K562 (cell line): ENCODE results near the gene ADAM19. TPM values are rescaled to one million over a fixed set of nuclear protein-coding genes. Genes with fewer than 3 reads are reported as not detected.

Experiments
- ATAC-seq: fragments of 200-7000 bp; cut with Tn5 transposase; 3 replicates; pipeline ENCODE4 v1.9.1; 2020; ENCODE audit warnings: moderate library complexity
- BruUV-seq: library from RNA; stranded (reverse); fragments of 400-500 nt; replicated peaks from 2 replicates; lab custom pipeline; 2021; lab: Mats Ljungman, UMichigan
- CTCF ChIA-PET: fragments of 300-600 bp; formaldehyde crosslinking; extraction: SDS; loops from one replicate; lab custom pipeline; 2021; ENCODE audit warnings: low intra/inter-chr PET ratio; lab: Yijun Ruan, JAX
- POLR2A ChIA-PET: fragments of 300-600, 350-650 bp; sonication (Branson Sonifier 250); formaldehyde crosslinking; extraction: SDS; loops from one replicate; lab custom pipeline; 2021; ENCODE audit warnings: antibody characterized with exemption, inconsistent platforms; lab: Yijun Ruan, JAX
- DNase-seq, 4 experiments: peaks; one replicate each; pipeline versions ENCODE4 v3.0.0 to v3.0.0-alpha.2; 2011 to 2018; ENCODE audit warnings: low spot score in 3 of 4, mixed read lengths in 3 of 4; ENCODE audit errors: extremely low read depth in 1 of 4
- FAIRE-seq: peaks from 2 replicates; lab custom pipeline; 2011; peaks lifted over from hg19 to GRCh38; lab: Jason Lieb, UNC
- H2AFZ ChIP-seq: 2 replicates; pipeline ENCODE4 v1.6.0; 2011; ENCODE audit warnings: low read depth, low read length, control low read depth, inconsistent platforms
- H3K27ac ChIP-seq: fragments of 200-600 bp; 3 replicates; pipeline ENCODE4 v1.8.0; 2011; ENCODE audit warnings: low read depth, mild to moderate bottlenecking, control low read depth, inconsistent platforms, low read length, moderate library complexity, mixed read lengths; ENCODE audit errors: extremely low read depth
- H3K27me3 ChIP-seq, 2 experiments: fragments of 300-600 bp in 1 of 2; 2 replicates in 1 of 2; 3 replicates in 1 of 2; pipeline versions ENCODE4 v1.6.0 to v1.8.0; 2011; ENCODE audit warnings: inconsistent platforms in 2 of 2, low read length in 2 of 2, mild to moderate bottlenecking in 1 of 2, mixed read lengths in 1 of 2, moderate library complexity in 1 of 2; ENCODE audit not compliant: control insufficient read depth in 2 of 2, insufficient read depth in 2 of 2
- H3K36me3 ChIP-seq: fragments of 300-600 bp; 3 replicates; pipeline ENCODE4 v1.8.0; 2011; ENCODE audit warnings: mild to moderate bottlenecking, low read length, inconsistent platforms; ENCODE audit not compliant: control insufficient read depth, insufficient read depth
- H3K4me1 ChIP-seq, 2 experiments: fragments of 200-600 bp in 1 of 2; replicated peaks in 1 of 2; 2 replicates in 1 of 2; 3 replicates in 1 of 2; pipeline versions ENCODE4 v1.5.1 to v1.8.0; 2011; ENCODE audit warnings: inconsistent platforms in 2 of 2, low read length in 2 of 2, mild to moderate bottlenecking in 1 of 2, mixed read lengths in 1 of 2, moderate library complexity in 1 of 2; ENCODE audit not compliant: control insufficient read depth in 2 of 2, insufficient read depth in 2 of 2
- H3K4me2 ChIP-seq: 2 replicates; pipeline ENCODE4 v1.6.1; 2011; ENCODE audit warnings: low read length, control low read depth, inconsistent platforms, mixed read lengths; ENCODE audit not compliant: insufficient read depth
- H3K4me3 ChIP-seq: fragments of 200-600 bp; sonication (generic), shearing (Covaris generic); 2 replicates; pipeline ENCODE4 v1.5.1; 2016; ENCODE audit warnings: control low read depth, inconsistent platforms
- H3K79me2 ChIP-seq: fragments of 200-600 bp; 3 replicates; pipeline ENCODE4 v1.8.0; 2011; ENCODE audit warnings: low read length, inconsistent platforms; ENCODE audit not compliant: control insufficient read depth, insufficient read depth
- H3K9ac ChIP-seq, 2 experiments: 2 replicates each; pipeline versions ENCODE4 v1.6.0 to v1.6.1; 2011; ENCODE audit warnings: low read depth in 2 of 2, low read length in 2 of 2, control low read depth in 1 of 2, inconsistent platforms in 1 of 2, mild to moderate bottlenecking in 1 of 2, mixed read lengths in 1 of 2; ENCODE audit not compliant: insufficient read depth in 1 of 2
- H3K9me1 ChIP-seq: one replicate; pipeline ENCODE4 v1.6.0; 2011; ENCODE audit warnings: inconsistent platforms, mild to moderate bottlenecking, low read length, moderate library complexity; ENCODE audit not compliant: control insufficient read depth, insufficient read depth
- H3K9me3 ChIP-seq: replicated peaks from 2 replicates; pipeline ENCODE4 v1.5.1; 2011; ENCODE audit warnings: low read depth, low read length, inconsistent platforms; ENCODE audit not compliant: control insufficient read depth, insufficient read depth
- H4K20me1 ChIP-seq: replicated peaks from 2 replicates; pipeline ENCODE4 v1.6.1; 2011; ENCODE audit warnings: low read length, inconsistent platforms, mixed read lengths; ENCODE audit not compliant: control insufficient read depth, insufficient read depth
- BCOR ChIP-seq: fragments of 450-650 bp; IDR thresholded peaks from 2 replicates; pipeline ENCODE4 v1.6.1; 2016
- CBX1 ChIP-seq: sonication (generic); IDR thresholded peaks from 2 replicates; pipeline ENCODE4 v1.6.1; 2016; ENCODE audit warnings: antibody characterized with exemption, low read depth, mild to moderate bottlenecking
- DACH1 ChIP-seq: fragments of 450-650 bp; IDR thresholded peaks from 2 replicates; pipeline ENCODE4 v1.6.1; 2018; ENCODE audit not compliant: partially characterized antibody
- ETV1 ChIP-seq: fragments of 450-650 bp; conservative IDR thresholded peaks from 2 replicates; pipeline ENCODE4 v1.6.1; 2016; ENCODE audit warnings: missing genetic modification characterization, control low read depth, low read depth, missing compliant biosample characterization
- HDAC1 ChIP-seq, 2 experiments: fragments of 450-650 bp; IDR thresholded peaks; 2 replicates each; pipeline ENCODE4 v1.6.1; 2016 to 2017; ENCODE audit warnings: inconsistent platforms in 1 of 2, mild to moderate bottlenecking in 1 of 2, moderate library complexity in 1 of 2
- HDAC2 ChIP-seq: fragments of 450-650 bp; IDR thresholded peaks from 2 replicates; pipeline ENCODE4 v1.6.1; 2016; ENCODE audit warnings: mild to moderate bottlenecking
- IRF2 ChIP-seq: sonication (generic); formaldehyde crosslinking; IDR thresholded peaks from 2 replicates; pipeline ENCODE4 v1.8.1; 2022; ENCODE audit warnings: mild to moderate bottlenecking, missing genetic modification reagents
- L3MBTL2 ChIP-seq: fragments of 450-650 bp; IDR thresholded peaks from 2 replicates; pipeline ENCODE4 v1.6.1; 2016; ENCODE audit warnings: mild to moderate bottlenecking, moderate library complexity
- RBFOX2 ChIP-seq: fragments of 200-400 bp; formaldehyde crosslinking; IDR thresholded peaks from 2 replicates; pipeline ENCODE4 v1.6.1; 2017; ENCODE audit warnings: low read depth, mild to moderate bottlenecking, low read length, moderate library complexity
- RBM25 ChIP-seq: fragments of 200-400 bp; formaldehyde crosslinking; IDR thresholded peaks from 2 replicates; pipeline ENCODE4 v1.6.1; 2018; ENCODE audit warnings: low read length, low read depth, moderate library complexity; ENCODE audit not compliant: severe bottlenecking
- RCOR1 ChIP-seq, 2 experiments: IDR thresholded peaks; 2 replicates each; pipeline ENCODE4 v1.6.1; 2012; ENCODE audit warnings: low read depth in 2 of 2, low read length in 2 of 2, borderline replicate concordance in 1 of 2, improper control_type of control experiment in 1 of 2
- TCF7 ChIP-seq: sonication (generic); IDR thresholded peaks from 2 replicates; pipeline ENCODE4 v1.6.1; 2016; ENCODE audit warnings: antibody characterized with exemption, borderline replicate concordance
- UBTF ChIP-seq, 2 experiments: IDR thresholded peaks; 2 replicates each; pipeline ENCODE4 v1.6.1; 2012; ENCODE audit warnings: improper control_type of control experiment in 2 of 2, low read depth in 2 of 2, low read length in 2 of 2, borderline replicate concordance in 1 of 2
- ZNF197 ChIP-seq: fragments of 200-800 bp; sonication (Bioruptor generic); IDR thresholded peaks from 2 replicates; pipeline ENCODE4 v1.6.1; 2016; ENCODE audit warnings: low read depth, missing genetic modification characterization, missing compliant biosample characterization
- ZNF41 ChIP-seq: fragments of 250-450 bp; sonication (Bioruptor Pico); conservative IDR thresholded peaks from 2 replicates; pipeline ENCODE4 v1.4.0; 2020; ENCODE audit warnings: mild to moderate bottlenecking
- ZNF668 ChIP-seq: fragments of 250-450 bp; sonication (Bioruptor Pico); IDR thresholded peaks from 2 replicates; pipeline ENCODE4 v1.8.0; 2022; ENCODE audit warnings: mild to moderate bottlenecking, inconsistent platforms
- WGBS: fragments of 100-300 bp; shearing (Covaris generic); methylation state at CpG from one replicate; pipeline ENCODE4 v1.1.6; 2016; ENCODE audit warnings: low coverage, mixed read lengths; ENCODE audit not compliant: insufficient coverage; ENCODE audit errors: missing lambda C conversion rate; 5-methylcytosine and 5-hydroxymethylcytosine counted together
- in situ Hi-C: fragments of 300-500 bp; cut with MboI; formaldehyde crosslinking; loops from 4 replicates; pipeline ENCODE4 v1.15.0; 2018; ENCODE audit warnings: inconsistent platforms, mixed read lengths
- intact Hi-C: fragments of 100-400 bp; cut with micrococcal nuclease; formaldehyde crosslinking; loops from 2 replicates; pipeline ENCODE4 v1.14.2; 2022
- polyA plus RNA-seq, 8 experiments: library from polyadenylated mRNA; depleted of rRNA in 4 of 8; stranded (reverse) in 5 of 8; unstranded in 3 of 8; fragments of >200 nt; fragmentation: Nextera tagmentation in 2 of 8; fragmentation: Illumina TruSeq in 1 of 8; extraction: Ambion mirVana in 2 of 8; extraction: Trizol in 1 of 8; gene quantifications; 2 replicates each; pipeline versions ENCODE4 v1.2.1 to v1.2.3, GENCODE V29; 2011 to 2014; ENCODE audit warnings: inconsistent platforms in 1 of 8, missing spikeins in 1 of 8
- total RNA-seq, 7 experiments: library from RNA; depleted of rRNA in 6 of 7; stranded (reverse); fragments of >200 nt in 6 of 7; fragmentation: Illumina TruSeq in 2 of 7; extraction: Trizol in 2 of 7; gene quantifications; 2 replicates each; pipeline versions ENCODE4 v1.2.1 to v1.2.3, GENCODE V29; 2011 to 2021; ENCODE audit warnings: low replicate concordance in 1 of 7
- TF ChIP-seq, protein P1 (sequence below): sonication (generic); formaldehyde crosslinking; IDR thresholded peaks from 2 replicates; pipeline ENCODE4 v1.8.0; 2022; ENCODE audit warnings: missing genetic modification reagents, mild to moderate bottlenecking, moderate library complexity, borderline replicate concordance

ADAM19 gene
- total and polyA plus RNA-seq, 9 of the 15 experiments (the other 6 are each of a cell fraction or from before 2014, with no cell fraction given): 0.11 to 1.1 (median 0.43) TPM

- WGBS: 14% methylated on average over 37 of the region's 61 CpGs
- Histone ChIP-seq H4K20me1 (no peaks in the 10 kb centered on the region), H3K9ac (peak overlapping the region in 1 of 2 experiments; percentile 90; a peak in 2 of 4 replicates), H3K4me1 (peaks cover 6 to 20% of the 10 kb centered on the region in 2 experiments; a peak in 3 of 5 replicates), H3K9me1 (no peaks in the 10 kb centered on the region), H3K79me2 (no peaks in the 10 kb centered on the region), H3K9me3 (no peaks in the 10 kb centered on the region), H3K36me3 (no peaks in the 10 kb centered on the region), H2AFZ (peak overlapping the region; percentile 48), H3K4me3 (peak overlapping the region; percentile 43), H3K4me2 (peak overlapping the region; percentile 57), H3K27ac (no peak overlapping the region), H3K27me3 (peaks cover 0 to 11% of the 10 kb centered on the region in 2 experiments; a peak in 2 of 5 replicates)
- DNase-seq (peak in 1 of 4 experiments; percentile 17), ATAC-seq (peak; percentile 27; the same call in 2 of the 3 replicates), FAIRE-seq (no peak)
- intact Hi-C loops: no loop called here
- BruUV-seq: no TSS peak
- in situ Hi-C loops: no loop called here
- ChIA-PET CTCF (no interaction called here), POLR2A (no interaction called here)
- TF ChIP-seq UBTF (IDR thresholded peaks at IDR 0.05; ENCODE audit: borderline replicate concordance in 1 of 2, low read depth in 2 of 2, low read length in 2 of 2) (0 out of 4 replicates have a peak, but pooled peaks of 1 of the 2 experiments have one; percentile 6), CBX1 (peak; percentile 66; the same call in 1 of the 2 replicates), ZNF197 (no peak), RBFOX2 (0 out of 2 replicates have a peak, but pooled peaks have one; percentile 2), HDAC2 (peak; percentile 86), ZNF668 (no peak), DACH1 (peak; percentile 8), IRF2 (CRISPR knock-in tag) (no peak), L3MBTL2 (no peak; the same call in 1 of the 2 replicates), TCF7 (no peak), RBM25 (peak; percentile 95), HDAC1 (IDR thresholded peaks at IDR 0.05) (peak in 1 of 2 experiments; percentile 41; a peak in 1 of 4 replicates), RCOR1 (IDR thresholded peaks at IDR 0.05; ENCODE audit: borderline replicate concordance in 1 of 2, low read depth in 2 of 2, low read length in 2 of 2) (peak in 1 of 2 experiments; percentile 62; a peak in 2 of 4 replicates), ZNF41 (CRISPR knock-in tag) (no peak), BCOR (peak; percentile 98), ETV1 (peak; percentile 28; the same call in 1 of the 2 replicates)
- TF ChIP-seq, protein P1, sequence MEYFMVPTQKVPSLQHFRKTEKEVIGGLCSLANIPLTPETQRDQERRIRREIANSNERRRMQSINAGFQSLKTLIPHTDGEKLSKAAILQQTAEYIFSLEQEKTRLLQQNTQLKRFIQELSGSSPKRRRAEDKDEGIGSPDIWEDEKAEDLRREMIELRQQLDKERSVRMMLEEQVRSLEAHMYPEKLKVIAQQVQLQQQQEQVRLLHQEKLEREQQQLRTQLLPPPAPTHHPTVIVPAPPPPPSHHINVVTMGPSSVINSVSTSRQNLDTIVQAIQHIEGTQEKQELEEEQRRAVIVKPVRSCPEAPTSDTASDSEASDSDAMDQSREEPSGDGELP (CRISPR knock-in tag): 0 out of 2 replicates have a peak, but pooled peaks have one; percentile 10
These were observed 857 bp downstream of the ADAM19 start for GRCh38 chr5:157574456-157575380.
